ENCODE results near the gene MMP2. TPM values are rescaled to one million over a fixed set of nuclear protein-coding genes. Genes with fewer than 3 reads are reported as not detected.

Gene MMP2
- polyA plus RNA-seq, 3 donors: 263 to 296 (median 271) TPM

GRCh38 chr16:55464375-55464774 is 14.6 kb upstream of the MMP2 start:
- DNase-seq (ENCODE audit: extremely low read depth in 1 of 11, low read depth in 9 of 11, low spot score in 4 of 11): no peak

DNA sequence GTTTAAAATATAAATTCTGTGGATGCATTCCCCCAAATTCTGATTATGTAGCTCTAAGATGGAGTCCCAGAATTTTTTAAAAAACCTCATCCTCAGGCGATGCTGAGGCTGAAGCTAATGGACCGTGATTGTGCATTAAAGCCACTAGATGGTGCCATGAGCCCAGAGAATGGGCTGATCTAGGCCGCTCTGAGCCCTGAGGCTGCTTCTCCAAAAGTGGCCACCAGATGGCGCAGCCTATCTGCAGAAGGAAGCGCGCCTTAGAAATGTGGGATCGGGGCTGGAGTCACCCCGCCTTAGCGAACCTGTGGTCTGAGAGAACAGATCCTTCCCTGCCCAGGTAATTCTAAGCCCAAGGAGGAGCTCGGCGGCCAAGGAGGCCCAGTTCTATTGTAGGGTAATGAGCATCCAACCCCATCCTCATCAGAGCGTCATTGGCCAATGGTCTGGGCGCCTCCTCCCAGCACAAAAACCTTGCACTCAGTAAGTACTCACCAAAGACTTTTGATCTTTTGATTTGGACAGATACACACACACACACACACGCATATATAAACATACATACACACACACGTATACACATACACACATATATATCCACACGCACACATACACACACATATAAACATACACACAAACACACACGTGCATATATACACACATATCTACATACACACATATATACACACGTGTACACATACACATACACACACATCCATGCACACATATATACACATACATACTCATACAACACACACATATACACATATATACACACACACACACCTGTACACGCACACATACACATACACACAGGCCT is 13.7 kb upstream of the MMP2 start:
- DNase-seq (ENCODE audit: extremely low read depth in 1 of 11, low read depth in 9 of 11, low spot score in 4 of 11): peak; percentile 63 to 82 (median 79)

- no peak for DNase-seq (ENCODE audit: extremely low read depth in 1 of 11, low read depth in 9 of 11, low spot score in 4 of 11)
These were observed 12.8 kb upstream of the MMP2 start for GRCh38 chr16:55466209-55466608.

- no peak for DNase-seq (ENCODE audit: extremely low read depth in 1 of 11, low read depth in 9 of 11, low spot score in 4 of 11)
These were observed 11.1 kb upstream of the MMP2 start for GRCh38 chr16:55467898-55468297.

- DNase-seq (ENCODE audit: extremely low read depth in 1 of 11, low read depth in 9 of 11, low spot score in 4 of 11): no peak
These were observed 10.5 kb upstream of the MMP2 start for GRCh38 chr16:55468352-55468990.

DNA sequence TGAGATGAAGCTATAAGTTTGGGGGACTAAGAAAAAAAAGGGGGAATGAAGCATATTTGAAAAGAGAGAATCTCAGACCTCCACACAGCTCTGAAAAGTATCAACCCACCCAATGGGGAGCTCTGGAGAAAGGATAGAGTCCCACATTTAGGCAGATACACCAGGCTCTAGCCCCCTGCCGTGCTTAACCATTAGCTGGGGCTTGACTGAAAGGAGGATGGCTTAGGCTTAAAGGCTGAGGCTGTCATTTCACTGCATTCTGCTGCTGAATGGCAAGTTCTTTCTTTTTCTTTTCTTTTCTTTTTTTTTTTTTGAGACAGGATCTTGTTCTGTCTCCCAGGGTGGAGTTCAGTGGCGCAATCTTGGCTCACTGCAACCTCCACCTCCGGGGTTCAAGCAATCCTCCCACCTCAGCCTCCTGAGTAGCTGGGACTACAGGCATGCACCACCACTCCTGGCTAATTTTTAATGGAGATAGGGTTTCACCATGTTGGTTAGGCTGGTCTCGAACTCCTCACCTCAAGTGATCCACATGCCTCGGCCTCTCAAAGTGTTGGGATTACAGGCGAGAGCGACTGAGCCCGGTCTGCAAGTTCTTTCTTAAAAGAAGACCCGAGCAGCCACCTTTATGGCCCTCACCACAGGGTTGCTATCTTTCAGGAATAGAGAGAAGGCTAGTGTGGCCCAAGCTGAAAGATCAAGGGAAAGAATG is 9.0 kb upstream of the MMP2 start:
- no peak for DNase-seq (ENCODE audit: extremely low read depth in 1 of 11, low read depth in 9 of 11, low spot score in 4 of 11)

DNA sequence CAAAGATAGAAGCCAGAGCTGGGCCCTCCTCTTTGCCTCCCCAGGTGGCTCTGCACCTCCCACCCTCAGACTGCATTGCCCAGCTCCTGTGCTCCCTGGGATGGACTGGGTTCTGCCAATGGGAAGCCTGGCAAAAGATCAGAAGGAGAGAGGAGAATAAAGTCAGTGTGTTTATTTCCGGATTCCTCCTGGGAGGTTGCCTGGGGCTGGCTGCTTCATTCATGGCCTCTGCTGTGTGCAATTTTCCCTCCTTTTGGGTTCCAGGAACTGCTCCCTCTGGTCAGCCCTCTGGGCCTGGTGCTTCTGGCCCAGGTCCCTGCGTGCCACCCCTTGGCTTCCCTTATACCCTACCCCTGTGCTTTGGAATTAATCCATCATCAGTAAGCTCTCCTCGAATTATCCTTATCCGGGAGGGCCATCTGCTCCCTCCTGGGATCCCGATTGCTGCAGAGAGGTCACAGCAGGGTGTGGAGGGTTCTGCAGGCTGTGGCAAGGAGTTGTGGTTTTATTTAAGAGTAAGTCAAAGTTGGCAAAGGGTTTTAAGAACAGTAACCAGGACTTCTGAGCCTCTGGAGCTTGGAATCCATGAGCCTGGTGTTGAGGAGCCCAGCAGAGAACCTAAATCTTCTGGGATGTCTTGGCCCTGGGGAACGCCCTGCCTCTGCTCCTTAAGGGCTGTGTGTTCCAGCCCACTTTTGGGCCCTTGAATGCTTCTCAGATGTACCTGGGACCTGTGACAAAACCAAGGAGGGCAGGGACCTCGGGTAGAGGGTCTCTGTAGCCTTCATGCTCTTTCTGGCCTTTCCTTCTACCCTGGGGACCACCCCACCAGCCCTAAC is 8.2 kb upstream of the MMP2 start:
- DNase-seq (ENCODE audit: extremely low read depth in 1 of 11, low read depth in 9 of 11, low spot score in 4 of 11): no peak

- no peak for DNase-seq (ENCODE audit: extremely low read depth in 1 of 11, low read depth in 9 of 11, low spot score in 4 of 11)
These were observed 7.4 kb upstream of the MMP2 start for GRCh38 chr16:55471448-55472097.

DNA sequence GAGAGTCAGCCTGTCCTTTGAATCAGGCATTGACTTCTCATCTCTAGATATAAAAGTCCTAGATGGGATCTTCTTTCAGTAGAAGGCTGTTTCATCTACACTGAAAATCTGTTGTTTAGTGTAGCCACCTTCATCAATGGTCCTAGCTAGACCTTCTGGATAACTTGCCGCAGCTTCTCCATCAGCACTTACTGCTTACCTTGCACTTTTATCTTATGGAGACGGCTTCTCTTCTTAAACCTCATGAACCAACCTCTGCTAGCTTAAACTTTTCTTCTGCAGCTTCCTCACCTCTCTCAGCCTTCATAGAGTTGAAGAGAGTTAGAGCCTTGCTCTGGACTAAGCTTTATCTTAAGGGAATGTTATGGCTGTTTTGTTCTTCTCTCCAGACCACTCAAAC is 5.4 kb upstream of the MMP2 start:
- DNase-seq (ENCODE audit: extremely low read depth in 1 of 11, low read depth in 9 of 11, low spot score in 4 of 11): no peak

DNA sequence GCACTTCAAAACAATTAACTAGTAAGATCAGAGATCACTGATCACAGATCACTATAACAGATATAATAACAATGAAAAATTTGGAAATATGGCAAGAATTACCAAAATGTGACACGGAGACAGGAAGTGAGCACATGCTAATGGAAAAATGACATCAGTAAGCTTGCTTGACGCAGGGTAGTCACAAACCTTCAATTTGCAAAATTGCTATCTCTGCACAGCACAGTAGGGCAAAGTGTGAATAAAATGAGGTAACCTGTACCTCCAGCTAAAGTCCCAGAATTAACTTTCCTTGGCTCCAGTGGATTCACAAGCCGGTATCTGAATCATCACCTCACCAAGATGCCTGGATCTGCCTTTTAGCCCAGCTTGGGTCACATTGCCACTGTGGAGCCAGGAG is 4.2 kb upstream of the MMP2 start:
- DNase-seq (ENCODE audit: extremely low read depth in 1 of 11, low read depth in 9 of 11, low spot score in 4 of 11): no peak

DNA sequence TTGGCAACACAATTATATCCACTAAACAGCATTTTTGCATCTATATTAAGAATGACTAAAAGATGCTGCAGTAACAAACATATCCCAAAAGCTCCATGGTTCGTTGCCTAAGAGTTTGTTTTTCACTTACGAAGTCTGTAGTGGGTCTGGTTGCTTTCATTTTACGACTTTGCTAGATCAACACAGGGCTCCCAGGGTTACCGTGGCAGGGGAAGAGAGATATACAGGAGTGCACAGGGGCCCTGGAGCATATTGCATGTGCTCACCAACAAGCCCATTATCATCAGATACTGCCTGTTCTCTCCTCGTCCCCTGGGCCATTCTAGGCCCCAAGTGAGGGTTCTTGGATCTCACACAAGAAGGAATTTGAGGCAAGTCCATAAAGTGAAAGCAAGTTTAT is 3.1 kb upstream of the MMP2 start:
- no peak for DNase-seq (ENCODE audit: extremely low read depth in 1 of 11, low read depth in 9 of 11, low spot score in 4 of 11)

GRCh38 chr16:55476625-55477533 is 2.1 kb upstream of the MMP2 start:
- no peak for DNase-seq (ENCODE audit: extremely low read depth in 1 of 11, low read depth in 9 of 11, low spot score in 4 of 11)

GRCh38 chr16:55477736-55478135 is 1.3 kb upstream of the MMP2 start:
- DNase-seq (ENCODE audit: extremely low read depth in 1 of 11, low read depth in 9 of 11, low spot score in 4 of 11): no peak

- no peak for DNase-seq (ENCODE audit: extremely low read depth in 1 of 11, low read depth in 9 of 11, low spot score in 4 of 11)
These were observed 587 bp downstream of the MMP2 start for GRCh38 chr16:55479430-55480140.

DNA sequence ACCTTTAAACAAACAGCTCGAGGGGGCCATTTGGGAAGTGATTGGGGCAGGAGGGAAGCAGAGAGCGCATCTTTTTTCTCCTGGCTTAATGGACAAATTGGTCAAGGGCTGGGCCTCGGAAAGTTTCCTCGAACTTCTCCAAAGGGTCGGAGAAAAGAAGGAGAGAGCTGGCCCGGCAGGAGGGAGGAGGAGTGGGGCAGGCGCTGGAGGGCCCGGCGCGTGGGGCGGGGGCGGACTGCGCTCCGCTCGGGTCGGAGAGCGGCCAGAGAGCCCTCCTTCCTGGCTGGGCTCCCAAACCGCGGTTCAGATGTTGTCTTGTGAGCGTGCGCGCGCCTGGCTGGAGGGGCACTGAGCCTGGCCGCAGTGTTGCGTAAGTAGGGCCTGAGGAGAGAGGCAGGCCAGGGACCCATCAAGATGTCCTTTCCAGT is 1.2 kb downstream of the MMP2 start:
- peak in 6 of 11 donors; percentile 59 to 70 (median 64) for DNase-seq (ENCODE audit: extremely low read depth in 1 of 11, low read depth in 9 of 11, low spot score in 4 of 11)

DNA sequence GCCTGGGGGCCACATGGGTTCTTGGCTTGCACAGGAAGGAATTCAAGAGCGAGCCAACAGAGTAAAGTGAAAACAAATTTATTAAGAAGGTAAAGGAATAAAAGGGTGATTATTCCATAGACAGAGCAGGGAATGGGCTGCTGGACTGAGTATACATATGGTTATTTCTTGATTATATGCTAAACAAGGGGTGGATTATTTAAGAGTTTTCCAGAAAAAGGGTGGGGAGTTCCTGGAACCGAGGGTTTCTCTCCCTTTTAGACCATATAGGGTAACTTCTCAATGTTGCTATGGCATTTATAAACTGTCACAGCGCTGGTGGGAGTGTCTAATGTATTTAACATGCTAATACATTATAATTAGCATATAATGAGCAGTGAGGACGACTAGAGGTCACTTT is 2.0 kb downstream of the MMP2 start:
- DNase-seq (ENCODE audit: extremely low read depth in 1 of 11, low read depth in 9 of 11, low spot score in 4 of 11): no peak

DNA sequence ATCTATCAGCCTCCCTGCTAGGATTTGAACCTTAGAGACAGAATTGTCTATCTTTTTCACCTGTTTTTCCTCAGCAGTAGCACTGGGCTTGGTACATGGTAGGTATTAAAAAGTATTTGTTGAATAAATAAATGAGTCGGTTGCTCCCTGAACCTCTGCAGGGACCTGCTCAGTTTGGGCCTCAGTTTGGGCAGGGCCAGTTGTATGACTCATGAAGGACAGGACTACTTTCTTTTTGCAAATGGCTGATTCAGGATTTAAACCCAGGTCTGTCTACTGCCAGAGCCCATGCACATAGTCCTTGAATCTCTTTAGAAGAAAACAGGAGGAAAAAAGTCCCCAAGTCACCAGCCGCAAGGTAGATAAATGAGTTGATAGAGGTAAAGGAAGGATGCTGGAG is 3.1 kb downstream of the MMP2 start:
- no peak for DNase-seq (ENCODE audit: extremely low read depth in 1 of 11, low read depth in 9 of 11, low spot score in 4 of 11)

Measured in renal cortex interstitium (tissue), 11 donors.